Erythroblast (primary cell): Measurements from ENCODE around the gene FRMD4A.

Experiments
- GATA1 ChIP-seq: IDR thresholded peaks from 2 replicates; pipeline ENCODE4 v1.6.1; 2011; ENCODE audit warnings: low read depth, mild to moderate bottlenecking, control low read depth, low read length, moderate library complexity
- POLR2A ChIP-seq: IDR thresholded peaks from 2 replicates; pipeline ENCODE4 v1.6.1; 2011; ENCODE audit warnings: mild to moderate bottlenecking, low read length

DNA sequence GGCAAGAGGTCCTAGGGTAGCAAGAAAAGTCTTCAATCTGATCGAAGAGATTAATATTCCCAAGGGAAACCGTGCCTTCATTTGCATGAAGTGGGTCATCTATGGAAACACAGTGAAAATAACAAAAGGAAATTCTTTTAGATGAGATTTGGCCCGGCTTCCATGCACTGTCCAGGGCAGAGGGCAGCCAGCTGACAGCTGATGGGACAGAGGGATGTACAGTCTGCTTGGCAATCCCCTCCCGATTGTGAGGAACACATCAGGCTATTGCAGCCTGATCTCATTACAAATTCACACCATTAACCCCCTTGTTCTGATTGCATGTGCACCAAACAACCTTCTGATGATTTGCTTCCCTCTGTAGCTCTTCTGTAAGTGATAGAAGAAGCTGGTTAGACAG is 105.3 kb downstream of the FRMD4A start:
- TF ChIP-seq POLR2A: no peak
- TF ChIP-seq GATA1: no peak
